ENCODE results near the gene EYS.

Gene EYS

GRCh38 chr6:63793465-63794137 is 1913.4 kb downstream of the EYS start:
- Mint-ChIP-seq H3K27me3 (no peaks in the 10 kb centered on the region), H3K4me1 (no peaks in the 10 kb centered on the region), H3K9me3 (no peaks in the 10 kb centered on the region), H3K27ac (no peak overlapping the region), H3K4me3 (no peak overlapping the region), H3K36me3 (no peaks in the 10 kb centered on the region)
- no peak for DNase-seq
- ATAC-seq (replicated peaks), result no peak

GRCh38 chr6:63792736-63793464 is 1914.1 kb downstream of the EYS start:
- no peak overlapping the region for H3K27ac Mint-ChIP-seq
- DNase-seq, result no peak

GRCh38 chr6:63790334-63790733 is 1916.7 kb downstream of the EYS start:
- no peak overlapping the region for H3K27ac Mint-ChIP-seq
- H3K4me3 Mint-ChIP-seq, result no peak overlapping the region

More at GRCh38 chr6:63792736-63793464, 1914.1 kb downstream of the EYS start:
- Mint-ChIP-seq H3K4me1 (no peaks in the 10 kb centered on the region), H3K4me3 (no peak overlapping the region), H3K27me3 (no peaks in the 10 kb centered on the region), H3K9me3 (no peaks in the 10 kb centered on the region), H3K36me3 (no peaks in the 10 kb centered on the region)
- ATAC-seq (replicated peaks), result no peak

GRCh38 chr6:63789699-63790098 is 1917.3 kb downstream of the EYS start:
- Mint-ChIP-seq H3K27ac (no peak overlapping the region), H3K4me1 (no peaks in the 10 kb centered on the region), H3K36me3 (no peaks in the 10 kb centered on the region), H3K27me3 (peaks cover 0 to 5% of the 10 kb centered on the region in 2 donors), H3K9me3 (no peaks in the 10 kb centered on the region), H3K4me3 (no peak overlapping the region)
- ATAC-seq (replicated peaks) (no peak), DNase-seq (no peak)

More at GRCh38 chr6:63790334-63790733, 1916.7 kb downstream of the EYS start:
- Mint-ChIP-seq H3K36me3 (no peaks in the 10 kb centered on the region), H3K9me3 (no peaks in the 10 kb centered on the region), H3K27me3 (peaks cover 0 to 2% of the 10 kb centered on the region in 2 donors), H3K4me1 (no peaks in the 10 kb centered on the region)
- ATAC-seq (replicated peaks) (peak in 1 of 2 donors; percentile 27), DNase-seq (no peak)

GRCh38 chr6:63788569-63788968 is 1918.5 kb downstream of the EYS start:
- ATAC-seq (replicated peaks), result no peak
- no peaks in the 10 kb centered on the region for H3K4me1 Mint-ChIP-seq
- peaks cover 0 to 5% of the 10 kb centered on the region in 2 donors for H3K27me3 Mint-ChIP-seq
- H3K36me3 Mint-ChIP-seq, result no peaks in the 10 kb centered on the region
- no peak overlapping the region for H3K4me3 Mint-ChIP-seq
- no peaks in the 10 kb centered on the region for H3K9me3 Mint-ChIP-seq
- H3K27ac Mint-ChIP-seq, result no peak overlapping the region
- DNase-seq, result no peak

- Mint-ChIP-seq H3K27ac (no peak overlapping the region), H3K27me3 (peaks cover 0 to 14% of the 10 kb centered on the region in 2 donors), H3K4me3 (no peak overlapping the region)
Measured at GRCh38 chr6:63787021-63787420, 1920.0 kb downstream of the EYS start.

GRCh38 chr6:63785006-63785405 is 1922.0 kb downstream of the EYS start:
- peaks cover 4 to 21% of the 10 kb centered on the region in 2 donors for H3K27me3 Mint-ChIP-seq
- peaks cover 0 to 2% of the 10 kb centered on the region in 2 donors for H3K9me3 Mint-ChIP-seq
- H3K27ac Mint-ChIP-seq, result no peak overlapping the region
- ATAC-seq (replicated peaks) (no peak), DNase-seq (no peak)
- no peak overlapping the region for H3K4me3 Mint-ChIP-seq
- no peaks in the 10 kb centered on the region for H3K36me3 Mint-ChIP-seq
- H3K4me1 Mint-ChIP-seq, result no peaks in the 10 kb centered on the region

More at GRCh38 chr6:63787021-63787420, 1920.0 kb downstream of the EYS start:
- ATAC-seq (replicated peaks) (no peak), DNase-seq (no peak)
- H3K4me1 Mint-ChIP-seq, result no peaks in the 10 kb centered on the region
- no peaks in the 10 kb centered on the region for H3K9me3 Mint-ChIP-seq
- no peaks in the 10 kb centered on the region for H3K36me3 Mint-ChIP-seq

- DNase-seq (no peak), ATAC-seq (replicated peaks) (no peak)
- H3K9me3 Mint-ChIP-seq, result peaks cover 0 to 2% of the 10 kb centered on the region in 2 donors
- H3K27me3 Mint-ChIP-seq, result peaks cover 4 to 21% of the 10 kb centered on the region in 2 donors
- H3K4me1 Mint-ChIP-seq, result no peaks in the 10 kb centered on the region
- no peaks in the 10 kb centered on the region for H3K36me3 Mint-ChIP-seq
- no peak overlapping the region for H3K27ac Mint-ChIP-seq
- no peak overlapping the region for H3K4me3 Mint-ChIP-seq
Measured at GRCh38 chr6:63783096-63783495, 1923.9 kb downstream of the EYS start.

GRCh38 chr6:63774961-63775360 is 1932.1 kb downstream of the EYS start:
- no peak overlapping the region for H3K27ac Mint-ChIP-seq
- H3K36me3 Mint-ChIP-seq, result no peaks in the 10 kb centered on the region
- no peaks in the 10 kb centered on the region for H3K4me1 Mint-ChIP-seq
- H3K4me3 Mint-ChIP-seq, result no peak overlapping the region
- H3K27me3 Mint-ChIP-seq, result peaks cover 0 to 11% of the 10 kb centered on the region in 2 donors
- no peaks in the 10 kb centered on the region for H3K9me3 Mint-ChIP-seq
- DNase-seq (no peak), ATAC-seq (replicated peaks) (no peak)

- Mint-ChIP-seq H3K36me3 (no peaks in the 10 kb centered on the region), H3K9me3 (peaks cover 0 to 1% of the 10 kb centered on the region in 2 donors), H3K27me3 (peaks cover under 1 to 11% of the 10 kb centered on the region in 2 donors), H3K4me3 (no peak overlapping the region), H3K4me1 (no peaks in the 10 kb centered on the region), H3K27ac (no peak overlapping the region)
- DNase-seq (no peak), ATAC-seq (replicated peaks) (no peak)
Measured at GRCh38 chr6:63773200-63773599, 1933.8 kb downstream of the EYS start.

GRCh38 chr6:63765828-63766227 is 1941.2 kb downstream of the EYS start:
- no peak overlapping the region for H3K4me3 Mint-ChIP-seq
- no peaks in the 10 kb centered on the region for H3K36me3 Mint-ChIP-seq
- no peak for DNase-seq
- H3K27ac Mint-ChIP-seq, result no peak overlapping the region
- peaks cover 0 to 5% of the 10 kb centered on the region in 2 donors for H3K9me3 Mint-ChIP-seq
- H3K27me3 Mint-ChIP-seq, result peaks cover 5 to 19% of the 10 kb centered on the region in 2 donors
- no peak for ATAC-seq (replicated peaks)
- no peaks in the 10 kb centered on the region for H3K4me1 Mint-ChIP-seq

GRCh38 chr6:63764318-63764916 is 1942.6 kb downstream of the EYS start:
- H3K27ac Mint-ChIP-seq, result no peak overlapping the region
- H3K4me1 Mint-ChIP-seq, result no peaks in the 10 kb centered on the region
- peaks cover 5 to 19% of the 10 kb centered on the region in 2 donors for H3K27me3 Mint-ChIP-seq
- peaks cover 0 to 5% of the 10 kb centered on the region in 2 donors for H3K9me3 Mint-ChIP-seq
- DNase-seq, result no peak
- H3K36me3 Mint-ChIP-seq, result no peaks in the 10 kb centered on the region
- no peak overlapping the region for H3K4me3 Mint-ChIP-seq
- ATAC-seq (replicated peaks), result peak in 1 of 2 donors; percentile 50

GRCh38 chr6:63760199-63760598 is 1946.8 kb downstream of the EYS start:
- Mint-ChIP-seq H3K27me3 (peaks cover 0 to 4% of the 10 kb centered on the region in 2 donors), H3K4me1 (no peaks in the 10 kb centered on the region), H3K4me3 (no peak overlapping the region), H3K36me3 (peaks cover 6 to 8% of the 10 kb centered on the region in 2 donors), H3K27ac (no peak overlapping the region), H3K9me3 (peaks cover 7 to 12% of the 10 kb centered on the region in 2 donors)
- no peak for ATAC-seq (replicated peaks)
- no peak for DNase-seq

- Mint-ChIP-seq H3K27me3 (peaks cover 0 to 4% of the 10 kb centered on the region in 2 donors), H3K4me3 (no peak overlapping the region), H3K36me3 (peaks cover 8 to 13% of the 10 kb centered on the region in 2 donors), H3K9me3 (peaks cover 7 to 12% of the 10 kb centered on the region in 2 donors), H3K27ac (no peak overlapping the region), H3K4me1 (no peaks in the 10 kb centered on the region)
- DNase-seq (no peak), ATAC-seq (replicated peaks) (no peak)
Measured at GRCh38 chr6:63759605-63760105, 1947.4 kb downstream of the EYS start.
